ENCODE results near the gene FILIP1L.

FILIP1L gene

GRCh38 chr3:100114413-100115030 is at the start of gene FILIP1L:
TSS of gene FILIP1L (minus strand) at chr3:100114501.
- no peak for DNase-seq

- no peak for DNase-seq
Observed at GRCh38 chr3:100163787-100164186, 49.5 kb upstream of the FILIP1L start.

- no peak for DNase-seq
Observed at GRCh38 chr3:100160521-100160920, 46.2 kb upstream of the FILIP1L start.

- DNase-seq, result no peak
Observed at GRCh38 chr3:100159331-100160153, 45.2 kb upstream of the FILIP1L start.

GRCh38 chr3:100158918-100159330 is 44.6 kb upstream of the FILIP1L start:
- DNase-seq, result no peak

GRCh38 chr3:100157685-100158084 is 43.4 kb upstream of the FILIP1L start:
- no peak for DNase-seq

- no peak for DNase-seq
Observed at GRCh38 chr3:100155590-100155989, 41.3 kb upstream of the FILIP1L start.

GRCh38 chr3:100155128-100155527 is 40.8 kb upstream of the FILIP1L start:
- DNase-seq, result no peak

- no peak for DNase-seq
Observed at GRCh38 chr3:100154171-100154570, 39.9 kb upstream of the FILIP1L start.

GRCh38 chr3:100151024-100151707 is 36.9 kb upstream of the FILIP1L start:
- DNase-seq, result no peak

GRCh38 chr3:100150473-100150872 is 36.2 kb upstream of the FILIP1L start:
- DNase-seq, result no peak

- DNase-seq, result no peak
Observed at GRCh38 chr3:100149713-100150415, 35.6 kb upstream of the FILIP1L start.

- no peak for DNase-seq
Observed at GRCh38 chr3:100149130-100149529, 34.8 kb upstream of the FILIP1L start.

- peak in 1 of 2 donors; percentile 1 for DNase-seq
Observed at GRCh38 chr3:100144255-100144866, 30.1 kb upstream of the FILIP1L start.

GRCh38 chr3:100141586-100141985 is 27.3 kb upstream of the FILIP1L start:
- DNase-seq, result no peak

GRCh38 chr3:100140976-100141375 is 26.7 kb upstream of the FILIP1L start:
- DNase-seq, result no peak

- DNase-seq, result no peak
Observed at GRCh38 chr3:100136921-100137320, 22.6 kb upstream of the FILIP1L start.

GRCh38 chr3:100131241-100131640 is 16.9 kb upstream of the FILIP1L start:
- DNase-seq, result no peak

GRCh38 chr3:100129941-100130340 is 15.6 kb upstream of the FILIP1L start:
- peak in 1 of 2 donors; percentile 2 for DNase-seq

GRCh38 chr3:100128565-100128964 is 14.3 kb upstream of the FILIP1L start:
- DNase-seq, result no peak

- DNase-seq, result no peak
Observed at GRCh38 chr3:100127792-100128191, 13.5 kb upstream of the FILIP1L start.

- no peak for DNase-seq
Observed at GRCh38 chr3:100125161-100125938, 11.0 kb upstream of the FILIP1L start.

Data from inflammatory macrophage treated with lipopolysaccharide for 1 hour (primary cell).